ENCODE measurements around the gene ANP32A.

- TF ChIP-seq CTCF (IDR thresholded peaks at IDR 0.05) (no peak), EP300 (IDR thresholded peaks at IDR 0.05) (no peak)
Observed at GRCh38 chr15:68851971-68852370, 31.3 kb upstream of the ANP32A start.
